Measurements from ENCODE around the gene USP53.
"Not testable (repeated sequence)": the region's sequence is repeated elsewhere in the genome, so short reads cannot be mapped to it uniquely, and the experiment has no call there.

The USP53 gene

GRCh38 chr4:119240128-119240527 lies 27.6 kb downstream of the USP53 start:
- ChIA-PET CTCF (interaction anchor here (0.8 kb wide), 1 partner anchor 20 kb away, joined by 6 read pairs; no protein-coding TSS in a partner anchor), POLR2A (ENCODE audit: low non-redundant PET) (no interaction called here)
- DNase-seq (ENCODE audit: low spot score): no peak
- no peak for TF ChIP-seq CTCF (conservative IDR thresholded peaks at IDR 0.05; ENCODE audit: low read depth)
- no peak overlapping the region for H3K27ac ChIP-seq

- TF ChIP-seq CTCF (conservative IDR thresholded peaks at IDR 0.05; ENCODE audit: low read depth): no peak
- ChIA-PET CTCF (no interaction called here), POLR2A (ENCODE audit: low non-redundant PET) (no interaction called here)
- H3K27ac ChIP-seq: no peak overlapping the region
- no peak for DNase-seq (ENCODE audit: low spot score)
These were observed 28.1 kb downstream of the USP53 start for GRCh38 chr4:119240568-119240967.

- CTCF ChIA-PET: no interaction called here
- H3K27ac ChIP-seq: no peak overlapping the region
- TF ChIP-seq CTCF (conservative IDR thresholded peaks at IDR 0.05; ENCODE audit: low read depth): no peak
- POLR2A ChIA-PET (ENCODE audit: low non-redundant PET): no interaction called here
- no peak for DNase-seq (ENCODE audit: low spot score)
These were observed 29.9 kb downstream of the USP53 start for GRCh38 chr4:119242417-119242816.

- ChIA-PET POLR2A (ENCODE audit: low non-redundant PET) (no interaction called here), CTCF (no interaction called here)
- no peak for TF ChIP-seq CTCF (conservative IDR thresholded peaks at IDR 0.05; ENCODE audit: low read depth)
- DNase-seq (ENCODE audit: low spot score): no peak
- no peak overlapping the region for H3K27ac ChIP-seq
These were observed 31.4 kb downstream of the USP53 start for GRCh38 chr4:119243868-119244267.

- ChIA-PET POLR2A (ENCODE audit: low non-redundant PET) (no interaction called here), CTCF (no interaction called here)
- no peak for DNase-seq (ENCODE audit: low spot score)
- TF ChIP-seq CTCF (conservative IDR thresholded peaks at IDR 0.05; ENCODE audit: low read depth): no peak
- no peak overlapping the region for H3K27ac ChIP-seq
These were observed 31.8 kb downstream of the USP53 start for GRCh38 chr4:119244344-119244743.

GRCh38 chr4:119244832-119245231 lies 32.3 kb downstream of the USP53 start:
- no peak for TF ChIP-seq CTCF (conservative IDR thresholded peaks at IDR 0.05; ENCODE audit: low read depth)
- DNase-seq (ENCODE audit: low spot score): no peak
- H3K27ac ChIP-seq: no peak overlapping the region
- ChIA-PET POLR2A (ENCODE audit: low non-redundant PET) (no interaction called here), CTCF (no interaction called here)

- CTCF ChIA-PET: interaction anchor here (0.7 kb wide), 1 partner anchor 42 kb away, joined by 3 read pairs; no protein-coding TSS in a partner anchor
These were observed 33.7 kb downstream of the USP53 start for GRCh38 chr4:119246177-119246733.

GRCh38 chr4:119251037-119251436 lies 38.5 kb downstream of the USP53 start:
- POLR2A ChIA-PET (ENCODE audit: low non-redundant PET): not testable (repeated sequence)

More at GRCh38 chr4:119246177-119246733, 33.7 kb downstream of the USP53 start:
- no peak for DNase-seq (ENCODE audit: low spot score)
- POLR2A ChIA-PET (ENCODE audit: low non-redundant PET): no interaction called here
- TF ChIP-seq CTCF (conservative IDR thresholded peaks at IDR 0.05; ENCODE audit: low read depth): no peak
- H3K27ac ChIP-seq: no peak overlapping the region

GRCh38 chr4:119255223-119255622 lies 42.7 kb downstream of the USP53 start:
- H3K27ac ChIP-seq; DNase-seq (ENCODE audit: low spot score); CTCF ChIA-PET; POLR2A ChIA-PET (ENCODE audit: low non-redundant PET): not testable (repeated sequence)

More at GRCh38 chr4:119251037-119251436, 38.5 kb downstream of the USP53 start:
- H3K27ac ChIP-seq; CTCF ChIA-PET; DNase-seq (ENCODE audit: low spot score): not testable (repeated sequence)

All from RWPE1 (cell line).